ENCODE data around the gene MTSS2.
"Not testable (repeated sequence)": the region's sequence is repeated elsewhere in the genome, so short reads cannot be mapped to it uniquely, and the experiment has no call there.

The MTSS2 gene

GRCh38 chr16:70684146-70685060 is 1.4 kb downstream of the MTSS2 start:
- no peak for DNase-seq

GRCh38 chr16:70683146-70683944 is 2.5 kb downstream of the MTSS2 start:
- no peak for DNase-seq

GRCh38 chr16:70682239-70683145 is 3.4 kb downstream of the MTSS2 start:
- DNase-seq = no peak

- DNase-seq = no peak
These were observed 4.2 kb downstream of the MTSS2 start for GRCh38 chr16:70681382-70682238.

GRCh38 chr16:70680495-70681381 is 5.1 kb downstream of the MTSS2 start:
- DNase-seq = no peak

- DNase-seq = no peak
These were observed 6.0 kb downstream of the MTSS2 start for GRCh38 chr16:70679671-70680494.

- DNase-seq = no peak
These were observed 6.8 kb downstream of the MTSS2 start for GRCh38 chr16:70678898-70679670.

- no peak for DNase-seq
These were observed 7.5 kb downstream of the MTSS2 start for GRCh38 chr16:70678121-70678897.

- DNase-seq = no peak
These were observed 8.2 kb downstream of the MTSS2 start for GRCh38 chr16:70677499-70678120.

- no peak for DNase-seq
These were observed 9.0 kb downstream of the MTSS2 start for GRCh38 chr16:70676675-70677498.

- DNase-seq = no peak
These were observed 9.9 kb downstream of the MTSS2 start for GRCh38 chr16:70675851-70676513.

- DNase-seq = no peak
These were observed 11.4 kb downstream of the MTSS2 start for GRCh38 chr16:70674221-70675014.

- DNase-seq = not testable (repeated sequence)
These were observed 14.9 kb downstream of the MTSS2 start for GRCh38 chr16:70670938-70671337.

- no peak for DNase-seq
These were observed 15.7 kb downstream of the MTSS2 start for GRCh38 chr16:70670175-70670574.
